ENCODE data around the gene GPATCH8. TPM values are rescaled to one million over a fixed set of nuclear protein-coding genes. Genes with fewer than 3 reads are reported as not detected.
A peak's percentile ranks its signal among the peaks of the same experiment; 100 is the strongest.

The GPATCH8 gene
- total RNA-seq, 1 donor from 2014 or later: 70.9 TPM

DNA sequence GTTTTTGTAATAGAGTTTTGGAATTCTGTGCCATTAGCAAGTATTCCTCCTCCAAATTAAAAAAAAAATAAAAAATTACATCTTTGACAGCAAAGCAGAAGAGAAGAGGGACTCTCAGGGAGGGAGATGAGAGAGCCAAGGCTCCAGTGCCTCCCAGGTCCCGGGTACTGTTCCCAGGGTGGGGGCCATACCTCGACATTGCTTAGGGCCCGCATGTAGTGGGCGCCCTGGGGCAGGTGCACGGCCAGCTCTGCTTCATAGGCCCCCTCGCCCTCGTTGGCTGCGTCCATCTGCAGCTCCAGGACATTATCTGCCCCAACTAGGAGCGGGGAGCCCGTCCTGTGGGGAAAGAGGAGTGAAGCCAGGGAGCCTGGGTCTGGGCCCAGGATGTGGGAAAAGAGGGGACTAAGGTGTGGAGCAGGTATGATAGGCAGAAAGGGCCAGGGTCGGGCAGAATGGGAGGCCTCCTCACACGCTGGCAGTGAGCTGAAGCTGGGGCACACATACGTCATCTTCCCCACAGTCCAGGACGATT, 125.0 kb downstream of the GPATCH8 start:
- TF ChIP-seq, protein P1, sequence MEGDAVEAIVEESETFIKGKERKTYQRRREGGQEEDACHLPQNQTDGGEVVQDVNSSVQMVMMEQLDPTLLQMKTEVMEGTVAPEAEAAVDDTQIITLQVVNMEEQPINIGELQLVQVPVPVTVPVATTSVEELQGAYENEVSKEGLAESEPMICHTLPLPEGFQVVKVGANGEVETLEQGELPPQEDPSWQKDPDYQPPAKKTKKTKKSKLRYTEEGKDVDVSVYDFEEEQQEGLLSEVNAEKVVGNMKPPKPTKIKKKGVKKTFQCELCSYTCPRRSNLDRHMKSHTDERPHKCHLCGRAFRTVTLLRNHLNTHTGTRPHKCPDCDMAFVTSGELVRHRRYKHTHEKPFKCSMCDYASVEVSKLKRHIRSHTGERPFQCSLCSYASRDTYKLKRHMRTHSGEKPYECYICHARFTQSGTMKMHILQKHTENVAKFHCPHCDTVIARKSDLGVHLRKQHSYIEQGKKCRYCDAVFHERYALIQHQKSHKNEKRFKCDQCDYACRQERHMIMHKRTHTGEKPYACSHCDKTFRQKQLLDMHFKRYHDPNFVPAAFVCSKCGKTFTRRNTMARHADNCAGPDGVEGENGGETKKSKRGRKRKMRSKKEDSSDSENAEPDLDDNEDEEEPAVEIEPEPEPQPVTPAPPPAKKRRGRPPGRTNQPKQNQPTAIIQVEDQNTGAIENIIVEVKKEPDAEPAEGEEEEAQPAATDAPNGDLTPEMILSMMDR (IDR thresholded peaks at IDR 0.05; ENCODE audit: unreplicated experiment): no peak
- Mint-ChIP-seq H3K27me3 (peaks cover 21% of the 10 kb centered on the region), H3K4me3 (ENCODE audit: low read depth) (no peak overlapping the region), H3K36me3 (ENCODE audit: insufficient read depth) (no peaks in the 10 kb centered on the region), H3K9me3 (ENCODE audit: low read depth) (no peaks in the 10 kb centered on the region), H3K27ac (no peak overlapping the region), H3K4me1 (ENCODE audit: low read depth) (peaks cover 2% of the 10 kb centered on the region)
- no peak for DNase-seq (ENCODE audit: low spot score, unreplicated experiment)

DNA sequence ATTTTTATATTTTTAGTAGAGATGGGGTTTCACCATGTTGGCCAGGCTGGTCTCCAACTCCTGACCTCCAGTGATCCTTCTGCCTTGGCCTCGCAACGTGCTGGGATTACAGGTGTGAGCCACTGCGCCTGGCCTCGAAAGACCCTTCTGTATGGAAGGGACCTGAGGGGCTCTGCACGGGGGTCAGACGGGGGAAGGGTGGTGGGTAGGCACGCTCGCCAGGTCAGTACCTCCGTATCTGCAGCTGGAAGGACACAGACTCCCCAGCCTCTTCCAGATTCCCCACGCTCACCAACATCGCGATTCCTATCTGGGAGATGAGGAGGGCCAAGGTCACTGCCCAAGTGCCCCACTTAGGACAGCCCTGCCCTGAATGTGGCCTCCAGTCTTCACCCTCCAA, 126.4 kb downstream of the GPATCH8 start:
- Mint-ChIP-seq H3K9me3 (ENCODE audit: low read depth) (no peaks in the 10 kb centered on the region), H3K27ac (no peak overlapping the region), H3K4me3 (ENCODE audit: low read depth) (no peak overlapping the region), H3K36me3 (ENCODE audit: insufficient read depth) (no peaks in the 10 kb centered on the region), H3K27me3 (peaks cover 6% of the 10 kb centered on the region), H3K4me1 (ENCODE audit: low read depth) (peaks cover 2% of the 10 kb centered on the region)
- DNase-seq (ENCODE audit: low spot score, unreplicated experiment): no peak
- TF ChIP-seq, protein P1 (IDR thresholded peaks at IDR 0.05; ENCODE audit: unreplicated experiment): no peak

DNA sequence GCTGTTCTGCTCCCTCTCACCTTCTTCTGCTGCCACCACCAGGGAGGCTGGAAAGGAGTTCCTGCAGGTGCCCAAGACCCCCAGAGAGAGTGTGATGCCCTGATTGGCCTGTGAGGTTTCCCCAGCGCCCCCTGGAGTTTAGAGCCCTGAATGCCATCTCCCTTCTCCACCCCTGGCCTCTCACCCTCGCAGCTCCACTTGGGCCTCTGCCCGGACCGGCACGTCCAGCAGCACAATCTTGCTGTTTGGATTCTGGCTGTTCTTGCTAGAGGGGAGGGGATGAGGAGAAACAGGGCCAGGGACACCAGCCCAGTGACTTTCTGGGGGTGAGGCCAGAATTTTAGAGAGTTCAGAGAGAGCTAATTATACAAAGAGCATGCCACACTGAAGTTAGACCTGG, 127.1 kb downstream of the GPATCH8 start:
- no peak for DNase-seq (ENCODE audit: low spot score, unreplicated experiment)
- peaks cover 2% of the 10 kb centered on the region for H3K4me1 Mint-ChIP-seq (ENCODE audit: low read depth)
- no peaks in the 10 kb centered on the region for H3K36me3 Mint-ChIP-seq (ENCODE audit: insufficient read depth)
- peaks cover 4% of the 10 kb centered on the region for H3K27me3 Mint-ChIP-seq
- H3K27ac Mint-ChIP-seq: no peak overlapping the region
- no peaks in the 10 kb centered on the region for H3K9me3 Mint-ChIP-seq (ENCODE audit: low read depth)
- TF ChIP-seq, protein P1 (IDR thresholded peaks at IDR 0.05; ENCODE audit: unreplicated experiment): peak; percentile 52
- no peak overlapping the region for H3K4me3 Mint-ChIP-seq (ENCODE audit: low read depth)

DNA sequence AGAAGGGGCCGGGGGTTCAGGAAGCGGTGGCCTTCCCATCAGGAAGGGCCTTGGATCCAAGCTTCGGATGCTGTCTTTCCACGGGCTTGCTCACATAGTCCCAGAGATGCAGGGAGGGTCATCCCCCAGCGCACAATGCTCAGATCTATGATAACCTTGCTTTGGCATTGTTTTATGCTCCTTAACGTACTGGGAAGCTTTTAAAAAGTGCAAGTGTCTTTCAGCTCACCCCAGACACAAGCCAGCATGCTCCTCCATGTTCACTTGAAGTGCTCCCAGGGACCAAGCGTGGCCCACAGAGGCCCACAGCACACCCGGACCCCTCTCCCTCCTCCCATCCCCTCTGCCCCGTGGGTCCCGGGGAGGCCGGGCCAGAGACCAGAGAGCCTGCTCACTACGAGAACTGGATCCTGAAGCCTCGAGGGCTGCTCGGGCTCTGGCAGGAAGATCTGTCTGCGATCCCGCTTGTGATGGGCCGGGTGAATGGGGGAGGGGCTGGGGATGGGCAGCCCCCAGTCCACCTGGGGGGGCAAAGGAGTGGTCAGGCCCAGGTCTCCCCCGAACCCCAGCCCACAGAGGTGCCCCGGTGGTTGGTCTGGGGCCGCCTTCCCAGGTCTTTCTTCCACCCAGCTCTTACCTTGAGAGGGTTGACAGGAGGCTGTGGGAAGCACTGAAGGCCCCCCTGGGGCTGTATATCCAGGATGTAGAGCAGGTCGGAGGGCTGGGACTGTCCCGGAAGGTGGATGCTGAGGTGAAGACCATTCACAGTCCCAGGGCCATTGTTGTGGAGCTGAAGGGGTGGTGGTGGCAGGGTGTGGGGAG, 127.8 kb downstream of the GPATCH8 start:
- H3K27ac Mint-ChIP-seq: no peak overlapping the region
- TF ChIP-seq, protein P1 (IDR thresholded peaks at IDR 0.05; ENCODE audit: unreplicated experiment): no peak
- H3K36me3 Mint-ChIP-seq (ENCODE audit: insufficient read depth): no peaks in the 10 kb centered on the region
- peaks cover 4% of the 10 kb centered on the region for H3K27me3 Mint-ChIP-seq
- H3K9me3 Mint-ChIP-seq (ENCODE audit: low read depth): no peaks in the 10 kb centered on the region
- H3K4me1 Mint-ChIP-seq (ENCODE audit: low read depth): peaks cover 2% of the 10 kb centered on the region
- no peak overlapping the region for H3K4me3 Mint-ChIP-seq (ENCODE audit: low read depth)
- DNase-seq (ENCODE audit: low spot score, unreplicated experiment): no peak

DNA sequence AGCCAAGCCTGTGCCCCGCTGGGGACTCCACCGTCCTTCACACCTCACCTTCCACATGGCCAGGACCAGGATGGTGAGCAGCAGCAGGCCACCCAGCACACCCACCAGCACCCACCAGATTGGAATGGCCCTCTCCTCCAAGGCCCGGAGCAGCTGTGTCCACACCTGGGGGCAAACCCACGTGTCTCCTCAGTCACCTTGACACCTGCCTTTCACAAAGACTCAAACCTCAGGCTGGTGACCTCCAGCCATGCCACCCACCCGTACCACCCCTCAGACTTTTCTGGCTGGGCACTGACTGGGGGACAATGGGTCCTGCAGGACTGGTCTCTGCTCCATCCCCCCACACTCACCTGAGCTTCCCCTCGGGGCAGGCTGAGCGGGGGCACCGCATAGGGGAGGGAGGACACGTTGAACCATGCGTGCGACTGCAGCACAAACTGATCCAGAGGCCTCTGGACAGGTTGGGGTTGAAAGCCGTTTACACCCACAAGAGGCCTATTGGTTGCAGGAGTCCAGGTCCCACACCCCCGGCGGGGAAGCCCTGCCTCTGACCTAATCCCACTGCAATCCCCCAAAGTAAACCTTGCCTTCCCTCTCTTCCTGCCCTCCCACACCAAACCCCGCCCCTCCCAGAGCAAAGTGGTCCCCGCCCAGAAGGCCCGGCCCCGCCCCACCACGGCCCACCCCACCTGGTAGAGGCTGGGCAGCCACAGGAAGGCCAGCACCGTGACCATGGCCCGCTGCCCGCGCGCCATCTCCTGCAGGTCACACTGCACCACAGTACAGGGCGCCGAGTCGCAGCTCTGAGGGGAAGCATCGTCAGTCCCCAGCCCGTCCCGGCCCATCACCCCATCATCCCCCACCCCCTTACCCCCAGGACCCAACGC, 128.7 kb downstream of the GPATCH8 start:
- Mint-ChIP-seq H3K27me3 (peaks cover 4% of the 10 kb centered on the region), H3K9me3 (ENCODE audit: low read depth) (no peaks in the 10 kb centered on the region), H3K4me1 (ENCODE audit: low read depth) (peaks cover 2% of the 10 kb centered on the region), H3K4me3 (ENCODE audit: low read depth) (no peak overlapping the region), H3K36me3 (ENCODE audit: insufficient read depth) (no peaks in the 10 kb centered on the region), H3K27ac (peak overlapping the region; percentile 33)
- TF ChIP-seq, protein P1 (IDR thresholded peaks at IDR 0.05; ENCODE audit: unreplicated experiment): no peak
- DNase-seq (ENCODE audit: low spot score, unreplicated experiment): no peak
